Activated CD8-positive, alpha-beta memory T cell treated with anti-CD3 and anti-CD28 coated beads, Interleukin-2, amount 50 U/mL, for 48 hours (primary cell): Measurements from ENCODE around the gene OPRM1.

ENCODE experiments used
- DNase-seq: peaks from one replicate; pipeline ENCODE4 v3.0.0-alpha.2; 2020

OPRM1 gene

GRCh38 chr6:154285826-154286225 lies 246.8 kb downstream of the OPRM1 start:
- no peak for DNase-seq

- no peak for DNase-seq
Measured at GRCh38 chr6:154289818-154290508, 250.9 kb downstream of the OPRM1 start.

- DNase-seq = no peak
Measured at GRCh38 chr6:154292066-154292465, 253.0 kb downstream of the OPRM1 start.

GRCh38 chr6:154292855-154293519 lies 253.9 kb downstream of the OPRM1 start:
- no peak for DNase-seq

- no peak for DNase-seq
Measured at GRCh38 chr6:154295733-154296132, 256.7 kb downstream of the OPRM1 start.
